NCI-H2227 (cell line): Measurements from ENCODE around the gene PLCB2.
A peak's percentile ranks its signal among the peaks of the same experiment; 100 is the strongest.

Experiments used
- DNase-seq: peaks from one replicate; lab custom pipeline; 2025; ENCODE audit not compliant: unreplicated experiment; lab: John Stamatoyannopoulos, UW

The PLCB2 gene

DNA sequence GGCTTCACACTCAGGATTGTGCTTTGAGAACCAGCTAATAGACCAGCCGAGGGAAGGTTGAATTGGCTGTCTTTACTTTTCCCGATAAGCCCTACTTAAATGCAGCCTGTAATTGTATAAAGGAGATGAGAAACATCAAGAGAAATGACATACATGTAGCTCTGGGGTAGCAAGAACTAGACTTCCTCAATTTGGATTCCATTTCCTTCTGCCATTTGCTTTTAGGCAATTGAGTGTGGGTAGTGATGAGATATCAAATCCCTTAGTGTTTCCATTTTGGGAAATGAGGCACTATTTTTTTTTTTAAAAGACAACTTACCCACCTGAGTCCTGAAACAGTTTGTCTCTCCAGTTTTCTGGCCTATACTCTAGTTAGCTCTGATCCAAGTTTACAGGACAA is 18.0 kb upstream of the PLCB2 start:
- no peak for DNase-seq

DNA sequence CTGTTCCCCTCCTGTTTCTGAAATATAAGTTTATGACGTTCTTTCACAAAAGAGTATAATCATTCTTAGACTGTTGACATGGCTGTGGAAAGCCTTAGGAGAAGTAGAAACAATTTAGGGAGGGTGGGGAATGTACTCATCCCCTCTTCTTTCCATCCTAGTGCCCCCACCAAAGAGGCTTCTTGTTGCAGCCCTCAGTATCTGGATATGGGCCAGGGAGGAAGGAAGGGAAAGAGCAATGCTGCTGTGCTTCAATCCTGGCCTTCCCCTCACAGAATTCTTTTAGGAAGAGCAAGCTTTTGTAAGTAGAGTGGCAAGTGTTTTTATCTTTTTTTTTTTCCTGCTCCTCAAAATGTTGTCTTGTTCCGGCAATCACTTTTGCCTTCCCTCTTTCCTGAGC is 17.5 kb upstream of the PLCB2 start:
- DNase-seq: no peak

DNA sequence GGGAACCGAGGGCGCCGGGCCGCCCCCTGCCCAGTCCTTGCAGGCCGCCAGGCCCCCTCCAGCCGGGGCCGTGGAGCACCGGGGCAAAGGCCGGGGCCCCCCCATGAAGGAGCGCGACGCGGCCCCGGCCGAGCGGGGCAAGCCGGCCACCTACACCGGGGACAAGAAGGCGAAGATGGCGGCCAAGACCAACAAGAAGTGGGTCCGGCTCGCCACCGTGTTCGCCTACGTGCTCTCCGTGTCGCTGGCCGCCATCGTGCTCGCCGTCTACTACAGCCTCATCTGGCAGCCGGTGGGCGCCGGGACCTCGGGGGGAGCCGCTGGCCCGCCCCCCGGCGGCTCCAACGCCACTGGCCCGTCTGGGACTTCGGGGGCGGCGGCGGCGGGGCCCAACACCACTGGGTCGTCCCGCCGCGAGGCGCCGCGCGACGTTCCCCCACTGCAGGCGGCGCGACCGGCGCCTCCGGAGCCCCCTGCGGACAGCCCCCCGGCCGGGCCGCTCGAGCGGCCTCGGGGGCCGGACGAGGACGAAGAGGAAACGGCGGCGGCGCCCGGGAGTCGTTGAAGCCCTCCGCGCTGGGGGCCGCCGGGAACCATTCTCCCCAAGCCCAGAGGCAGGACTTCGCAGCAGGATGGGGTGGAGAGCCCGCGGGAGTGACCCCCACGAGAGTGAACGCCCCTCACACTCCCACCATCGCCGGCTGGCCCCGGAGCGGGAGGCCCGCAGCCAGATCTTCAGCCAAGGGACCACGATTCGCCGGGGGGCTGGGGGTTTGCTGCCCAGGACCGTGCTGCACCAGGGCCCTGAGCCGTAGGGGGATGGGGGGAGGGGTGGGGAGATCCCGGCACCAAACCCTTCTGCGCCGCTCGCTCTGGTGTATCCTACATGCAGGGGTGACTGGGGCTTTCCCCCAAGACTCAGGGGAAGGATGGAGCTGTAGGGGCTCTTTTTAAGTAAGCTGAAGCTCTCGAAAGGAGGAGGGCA is 16.5 kb upstream of the PLCB2 start:
- no peak for DNase-seq

DNA sequence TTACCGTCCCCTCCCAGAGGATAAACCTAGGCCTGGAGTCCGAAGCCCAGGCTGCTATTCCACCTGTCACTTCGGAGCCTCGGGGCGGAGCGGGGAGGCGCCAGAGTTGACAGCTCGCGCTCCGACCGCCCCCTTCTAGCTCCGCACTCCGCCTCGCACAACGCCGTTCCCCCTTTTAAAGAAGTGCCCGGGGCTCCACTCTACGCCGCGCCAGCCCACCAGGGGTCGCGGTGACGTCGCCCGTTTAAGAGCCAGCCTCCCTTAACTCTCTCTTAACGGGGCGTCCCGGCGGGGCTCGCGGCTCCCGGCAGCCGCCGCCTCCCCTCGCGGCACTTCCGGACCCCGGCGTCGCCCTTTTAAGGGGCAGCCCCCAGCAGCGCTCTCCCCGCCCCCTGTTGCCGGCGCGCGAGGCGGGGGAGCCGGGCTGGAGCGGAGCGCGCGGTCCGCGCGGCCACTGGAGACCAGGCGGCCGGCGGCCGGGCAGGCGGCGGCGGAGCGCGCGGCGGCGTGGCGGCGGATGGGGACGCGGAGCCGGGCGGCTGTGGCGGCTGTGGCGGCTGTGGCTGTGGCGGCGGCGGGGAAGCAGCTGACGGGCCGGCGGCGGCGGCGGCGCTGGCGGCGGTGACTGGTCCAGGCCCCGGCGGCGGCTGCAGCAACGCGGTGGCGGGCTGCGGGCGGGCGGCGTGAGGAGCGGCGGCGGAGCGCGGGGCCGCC is 15.7 kb upstream of the PLCB2 start, which contains the start of gene INAFM2:
Gene INAFM2, plus strand, starts transcription at position 454 of the 714 bp plus-strand sequence. CDS start 364 bp downstream, outside the sequence.
- peak; percentile 94 for DNase-seq

DNA sequence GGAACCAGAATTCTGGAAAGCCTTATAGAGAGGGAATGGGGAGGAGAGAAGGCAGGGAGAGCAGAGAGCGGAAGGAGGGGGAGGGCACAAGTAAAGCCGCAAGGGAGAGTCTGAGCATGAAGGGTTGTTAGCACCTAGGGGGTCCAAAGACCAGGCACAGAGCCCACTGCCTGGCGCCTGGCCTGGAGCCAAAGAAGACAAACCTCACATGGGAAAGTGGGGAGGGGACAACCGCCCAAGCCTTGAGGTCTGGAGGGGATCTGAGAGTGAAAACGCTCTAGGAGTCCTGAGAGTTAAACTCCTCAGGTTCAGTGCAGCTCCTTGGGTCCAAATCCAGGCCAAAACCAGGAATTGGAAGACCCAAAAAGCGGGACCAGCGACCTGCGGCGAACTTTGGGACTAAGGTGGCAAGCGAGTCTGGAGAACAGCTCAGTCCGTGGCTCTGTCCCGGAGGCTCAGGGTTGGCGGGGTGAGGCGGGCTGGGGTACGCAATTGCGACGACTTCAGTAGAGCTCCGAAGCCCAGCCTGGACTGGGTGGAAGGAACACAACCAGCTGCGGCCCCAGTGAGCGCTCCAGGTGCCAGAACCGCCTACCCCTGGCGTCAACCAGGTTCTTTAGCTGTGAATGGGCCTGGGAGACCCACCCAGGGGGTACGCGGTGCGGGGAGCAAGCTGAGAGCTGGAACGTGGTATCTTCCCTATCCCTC is 14.9 kb upstream of the PLCB2 start:
- DNase-seq: no peak

DNA sequence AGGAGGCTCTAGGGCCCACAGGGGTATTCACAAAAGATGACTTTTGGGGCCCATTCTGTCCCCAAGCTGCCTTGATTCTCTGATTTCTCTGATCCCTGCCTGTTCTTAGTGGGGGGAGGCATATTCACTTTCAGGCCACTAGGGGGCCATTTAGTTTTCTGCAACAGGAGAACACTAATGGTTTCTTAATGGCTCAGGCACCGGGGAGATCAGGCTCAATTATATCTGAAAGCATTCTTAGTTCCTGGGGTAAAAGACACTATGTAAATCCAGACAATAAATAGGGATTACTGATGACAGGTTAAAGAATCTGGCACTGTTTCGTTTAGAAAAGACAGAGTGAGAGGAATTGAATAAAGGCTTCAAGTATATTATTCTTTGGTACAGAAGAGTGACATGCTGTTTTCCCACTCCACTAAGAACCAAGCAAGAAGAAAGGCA is 13.2 kb upstream of the PLCB2 start:
- DNase-seq: peak; percentile 66

DNA sequence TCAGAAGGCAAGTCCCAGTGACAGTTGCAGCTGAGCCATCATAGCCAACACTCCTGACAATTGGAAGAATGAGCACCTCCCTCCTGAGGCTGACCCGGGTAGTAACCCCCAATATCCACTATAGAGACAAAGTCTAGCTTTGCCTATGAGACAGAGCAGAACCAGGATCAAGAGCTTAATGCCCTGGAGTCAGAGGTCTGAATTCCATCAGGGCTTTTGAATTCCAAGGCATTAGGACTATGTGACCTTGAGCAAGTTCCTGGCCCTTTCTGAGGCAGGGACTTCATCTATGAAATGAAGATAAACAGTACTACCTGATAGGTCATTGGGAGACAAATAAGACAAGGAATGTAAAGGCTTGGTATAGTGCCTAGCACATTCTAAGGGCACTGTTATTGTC is 12.7 kb upstream of the PLCB2 start:
- DNase-seq: no peak

DNA sequence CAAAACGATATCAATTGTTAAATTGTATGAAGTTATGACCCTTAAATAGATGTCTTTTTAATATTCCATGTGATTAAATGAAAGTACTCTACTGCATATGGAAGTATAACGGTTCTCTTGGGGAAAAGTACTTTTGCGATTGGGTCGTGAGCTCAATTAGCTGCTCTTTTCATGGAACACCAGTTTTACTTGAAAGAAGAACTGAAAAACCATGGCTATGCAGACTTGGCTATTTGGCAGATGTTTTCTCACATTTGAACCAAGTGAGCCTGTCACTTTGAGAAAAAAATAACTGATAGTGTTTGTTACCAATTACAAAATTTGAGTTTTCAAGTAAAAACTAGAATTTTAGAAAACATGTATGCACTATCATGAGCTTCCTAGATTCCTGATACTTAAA is 9.8 kb upstream of the PLCB2 start:
- DNase-seq: no peak

DNA sequence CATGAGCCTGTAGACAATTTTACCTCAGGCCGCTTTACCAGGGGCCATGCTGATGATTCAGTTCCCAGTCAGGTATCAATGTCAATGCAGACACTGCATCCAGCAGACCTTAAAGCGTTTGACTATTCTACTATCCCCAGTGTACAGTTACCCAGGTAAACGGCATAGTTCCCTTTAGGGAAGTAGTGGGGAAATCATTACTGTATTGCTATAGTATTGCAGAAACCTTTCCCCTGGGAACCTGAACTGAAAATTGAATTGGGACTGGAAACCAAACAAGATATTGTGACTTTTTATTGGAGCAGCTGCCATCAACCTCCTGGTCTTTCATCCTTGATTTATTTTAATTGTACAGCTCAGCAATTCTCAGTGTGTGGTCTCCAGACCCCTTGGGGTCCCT is 9.2 kb upstream of the PLCB2 start:
- DNase-seq: no peak

DNA sequence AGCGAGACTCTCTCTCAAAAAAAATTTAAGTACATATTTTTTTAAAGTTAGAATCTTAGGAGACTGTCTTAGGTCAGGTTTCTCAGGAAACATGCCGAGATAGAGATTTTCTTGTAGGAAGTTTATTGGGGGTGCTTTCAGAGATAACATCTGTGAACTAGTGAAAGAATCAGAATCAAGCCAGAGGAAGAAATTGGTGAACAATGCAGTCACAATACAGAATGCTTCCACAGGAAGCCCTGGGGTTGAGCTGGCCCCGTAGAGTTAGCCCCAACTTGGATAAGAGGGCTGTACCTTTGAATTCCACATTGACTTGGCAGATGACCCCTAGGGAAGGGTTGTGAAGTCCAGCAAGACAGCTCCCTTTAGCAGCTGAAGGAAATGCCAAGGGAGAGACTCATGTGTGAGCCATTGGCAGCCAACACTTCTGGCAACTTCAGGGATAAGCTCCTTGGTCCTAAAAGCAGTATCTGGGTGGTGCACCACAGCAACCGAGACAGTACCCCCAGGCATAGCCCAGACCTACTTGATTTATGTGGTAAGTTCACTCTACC is 7.1 kb upstream of the PLCB2 start:
- no peak for DNase-seq

DNA sequence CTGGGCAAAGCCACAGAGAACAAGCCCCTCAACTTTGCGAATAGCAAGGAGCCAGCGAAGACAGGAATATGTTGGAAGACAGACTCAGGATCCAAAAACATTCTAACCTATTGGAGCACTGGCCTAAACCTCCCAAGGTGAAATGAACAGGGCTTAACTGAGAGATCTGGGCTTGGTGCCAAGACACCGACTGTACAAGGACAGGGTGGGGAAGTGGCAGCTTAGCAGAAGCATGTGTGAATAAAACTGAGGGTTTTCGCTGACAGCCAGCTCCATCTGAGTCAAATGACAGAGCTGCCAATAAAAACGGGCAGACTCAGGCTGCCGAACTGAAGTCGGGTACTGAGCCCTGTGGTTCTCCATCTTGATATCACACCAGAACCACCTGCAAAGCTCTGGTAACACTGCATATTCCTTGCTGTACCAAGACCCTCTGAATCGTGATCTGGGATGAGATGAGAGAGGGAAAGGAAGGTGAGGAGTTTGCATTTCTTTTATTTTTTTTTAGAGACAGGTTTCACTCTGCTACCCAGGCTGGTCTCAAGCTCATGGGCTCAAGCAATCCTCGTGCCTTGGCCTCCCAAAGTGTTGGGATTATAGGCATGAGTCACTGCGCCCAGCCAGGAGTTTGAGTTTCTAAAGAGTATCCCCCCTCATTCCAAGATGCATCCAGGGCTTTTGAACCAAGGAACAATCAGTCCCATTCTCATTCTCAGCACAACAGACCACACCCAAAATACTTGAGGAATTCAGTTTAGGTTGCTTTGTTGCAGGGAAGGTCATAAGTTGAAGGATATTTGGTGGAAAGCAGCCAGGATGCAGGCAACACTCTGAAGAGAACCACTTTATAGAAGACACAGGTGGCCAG is 6.0 kb upstream of the PLCB2 start:
- DNase-seq: peak; percentile 76

DNA sequence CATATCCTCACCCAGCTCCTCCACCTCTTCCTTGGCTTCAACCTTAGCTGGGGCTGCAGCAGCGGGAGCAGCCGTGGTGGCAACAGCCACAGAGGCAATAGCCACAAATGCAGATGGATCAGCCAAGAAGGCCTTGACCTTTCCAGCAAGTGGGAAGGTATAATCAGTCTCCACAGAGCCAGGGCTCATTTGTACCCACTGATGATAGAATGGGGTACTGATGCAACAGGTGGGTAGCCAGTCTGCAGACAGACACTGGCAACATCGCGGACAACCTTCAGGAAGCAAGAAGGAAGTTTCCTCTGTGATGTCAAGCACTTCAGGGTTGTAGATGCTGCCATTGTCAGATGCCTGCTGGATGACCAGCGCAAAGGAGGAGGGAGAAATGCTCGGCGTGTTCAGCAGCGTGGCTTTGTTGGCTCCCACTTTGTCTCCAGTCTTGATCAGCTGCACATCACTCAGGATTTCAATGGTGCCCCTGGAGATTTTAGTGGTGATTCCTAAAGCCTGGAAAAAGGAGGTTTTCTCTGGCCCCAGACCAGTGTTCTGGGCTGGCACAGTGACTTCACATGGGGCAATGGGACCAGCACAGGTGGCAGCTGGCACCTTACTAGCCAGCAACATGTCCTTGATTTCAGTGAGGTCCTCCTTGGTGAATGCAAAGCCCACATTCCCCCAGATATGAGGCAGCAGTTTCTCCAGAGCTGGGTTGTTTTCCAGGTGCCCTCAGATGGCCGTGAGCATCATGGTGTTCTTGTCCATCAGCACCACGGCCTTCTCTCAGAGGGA is 4.8 kb upstream of the PLCB2 start:
- no peak for DNase-seq

DNA sequence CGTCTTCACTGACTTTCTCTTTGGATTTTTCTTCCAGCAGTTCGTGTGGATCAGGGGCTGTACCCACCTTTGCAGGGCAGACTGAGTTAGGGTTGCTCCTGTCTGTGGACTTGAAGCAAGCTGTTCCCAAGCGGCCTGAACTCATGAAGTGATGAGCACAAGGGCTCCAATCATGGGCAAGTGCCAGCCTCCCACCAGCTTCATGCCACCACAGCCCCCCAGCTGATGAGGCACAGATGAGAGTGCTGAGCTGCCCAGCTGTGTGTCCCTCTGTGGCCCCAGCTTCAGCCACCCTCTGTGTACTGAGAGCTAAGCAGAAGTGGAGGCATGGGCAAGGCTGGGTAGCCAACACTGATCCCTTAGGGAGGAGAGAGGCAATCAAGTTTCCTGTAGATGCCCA is 3.3 kb upstream of the PLCB2 start:
- no peak for DNase-seq

DNA sequence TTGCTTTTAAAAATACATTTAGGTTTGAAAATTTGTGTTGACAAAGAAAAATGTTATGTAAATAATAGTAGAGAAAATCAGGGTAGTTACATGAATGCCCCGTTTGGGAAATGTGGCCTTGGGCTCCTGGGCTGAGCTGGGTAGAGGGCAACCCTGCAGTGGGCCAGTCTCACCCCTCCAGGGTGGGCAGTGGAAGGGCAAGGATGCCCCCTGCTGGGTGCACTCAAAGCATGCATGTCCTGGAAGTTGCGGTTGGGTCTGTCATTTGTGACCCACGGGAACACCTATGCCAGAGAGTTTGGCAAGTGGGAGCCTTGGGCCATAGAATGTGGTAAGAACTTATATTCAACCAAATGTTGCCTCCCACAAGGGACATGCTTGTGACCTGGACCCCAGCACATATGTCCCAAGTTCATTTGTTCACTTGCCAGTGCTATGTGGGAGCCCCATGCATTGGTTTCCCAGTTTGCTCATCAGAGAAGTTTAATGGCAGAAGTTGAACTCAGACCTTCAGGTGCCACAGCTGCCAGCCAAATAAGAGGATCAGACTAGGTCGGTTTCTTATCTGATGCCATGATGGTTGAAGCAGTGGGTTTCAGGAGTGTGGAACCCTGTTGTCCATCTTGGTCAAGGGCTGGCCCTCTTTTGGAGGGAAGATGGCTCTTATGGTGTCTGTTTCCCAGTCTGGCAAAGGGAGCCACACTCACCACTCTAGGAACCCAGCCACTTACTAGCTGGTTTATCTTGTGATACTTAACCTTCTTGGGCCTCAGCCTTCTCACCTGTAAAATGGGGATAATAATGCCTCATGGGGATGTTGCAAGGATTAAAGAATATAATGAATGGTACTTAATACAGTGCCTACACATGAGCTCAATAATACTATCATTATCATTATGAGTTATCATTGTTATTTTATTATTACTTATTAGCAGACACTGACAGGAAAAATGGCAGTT is 2.5 kb upstream of the PLCB2 start:
- DNase-seq: peak; percentile 37

DNA sequence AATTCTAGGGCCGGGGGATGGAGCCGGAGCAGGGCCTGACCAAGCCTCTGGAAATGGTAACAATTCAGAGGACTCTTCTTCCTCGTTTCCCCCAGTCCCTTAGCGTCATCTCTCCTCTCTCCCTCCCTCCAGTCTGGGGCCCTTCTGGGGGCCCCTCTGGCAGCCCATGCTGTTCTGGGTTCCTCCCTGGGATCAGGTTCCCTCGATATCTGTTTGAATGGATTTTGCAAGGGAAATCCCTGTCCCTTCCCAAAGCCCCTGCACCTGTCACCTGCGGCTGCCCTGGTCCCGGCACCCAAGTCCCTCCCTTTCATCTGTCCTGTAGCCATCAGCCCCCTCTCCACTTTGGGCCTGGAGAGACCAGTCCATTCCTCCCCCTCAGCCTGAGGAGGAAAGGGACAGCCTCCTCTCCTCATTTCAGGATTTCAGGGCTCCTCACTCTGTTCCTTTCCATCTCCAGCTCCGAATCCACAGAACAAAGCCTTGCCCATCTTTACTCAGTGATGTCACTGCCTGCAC is 1.7 kb upstream of the PLCB2 start:
- no peak for DNase-seq

DNA sequence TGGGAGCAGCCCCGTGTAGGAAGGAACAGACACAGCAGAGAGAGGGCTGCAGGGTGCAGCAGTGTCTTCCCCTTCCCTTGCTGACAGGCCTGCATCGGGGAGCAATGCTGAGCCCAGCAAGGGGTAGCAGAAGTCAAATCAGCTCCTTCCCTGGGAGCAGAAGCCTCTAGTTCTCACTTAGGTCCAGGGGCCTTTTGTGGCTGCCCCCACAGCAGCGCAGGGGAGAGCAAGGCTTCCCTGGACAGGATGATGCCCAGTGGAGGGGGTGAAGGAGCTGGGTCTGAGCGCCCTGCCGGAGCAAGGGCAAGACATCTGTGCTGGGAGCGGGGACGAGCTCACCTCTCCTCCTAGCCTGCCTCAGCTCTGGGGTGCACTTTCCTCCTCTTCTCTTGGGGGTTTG is 827 bp downstream of the PLCB2 start:
- no peak for DNase-seq

DNA sequence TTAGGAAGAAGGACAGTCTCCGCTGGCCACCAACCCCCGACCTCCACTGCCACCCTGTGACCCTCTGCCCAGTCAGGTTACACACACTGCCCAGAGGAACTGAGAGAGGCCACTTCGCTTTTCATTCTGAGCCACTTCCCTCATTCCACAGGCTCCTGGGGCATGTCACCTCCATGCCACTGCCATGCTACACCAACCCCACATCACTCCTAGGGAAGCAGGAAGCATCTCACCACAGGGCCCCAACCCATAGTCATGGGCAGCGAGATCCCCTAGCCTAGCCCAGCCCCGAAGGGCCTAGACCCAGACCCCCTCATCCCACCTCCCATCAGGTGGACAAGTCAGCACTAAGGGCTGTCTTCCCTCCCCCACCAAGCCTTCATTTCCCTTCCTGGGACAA is 1.4 kb downstream of the PLCB2 start:
- DNase-seq: no peak

DNA sequence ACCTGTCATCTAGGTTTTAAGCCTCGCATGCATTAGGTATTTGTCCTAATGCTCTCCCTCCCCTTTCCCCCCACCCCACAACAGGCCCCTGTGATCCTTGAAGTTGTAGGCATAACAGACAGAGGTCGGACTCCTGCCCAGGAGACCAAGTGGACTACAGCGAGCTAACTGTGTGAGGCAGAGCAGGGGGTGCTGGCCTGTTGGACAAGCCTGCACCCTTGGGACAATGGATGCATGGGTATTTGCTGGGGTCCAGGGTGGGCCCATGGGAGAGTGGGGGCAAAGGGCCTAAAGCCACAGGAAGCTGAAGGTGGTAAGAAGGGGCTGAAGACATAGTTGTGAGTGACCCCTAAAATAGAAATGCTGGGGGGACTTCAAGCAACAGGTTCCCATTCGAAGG is 2.5 kb downstream of the PLCB2 start:
- DNase-seq: no peak
